Activated CD4-positive, alpha-beta T cell treated with anti-CD3 and anti-CD28 coated beads for 36 hours (primary cell): ENCODE data around the gene CD177. TPM values are rescaled to one million over a fixed set of nuclear protein-coding genes. Genes with fewer than 3 reads are reported as not detected.

Experiments used
- ATAC-seq: fragments of 200-7000 bp; cut with Tn5 transposase; one replicate; pipeline ENCODE4 v1.10.0; 2021; ENCODE audit warnings: mild to moderate bottlenecking, moderate library complexity
- CTCF ChIA-PET: fragments of 350-600 bp; sonication (Branson Sonifier 250); formaldehyde crosslinking; loops from one replicate; lab custom pipeline; 2021; ENCODE audit warnings: antibody characterized with exemption; lab: Charles Lee
- POLR2A ChIA-PET: fragments of 350-600 bp; sonication (Branson Sonifier 250); formaldehyde crosslinking; loops from one replicate; lab custom pipeline; 2021; ENCODE audit warnings: antibody characterized with exemption, inconsistent platforms; lab: Charles Lee
- DNase-seq: peaks from one replicate; pipeline ENCODE4 v3.0.0-alpha.2; 2020
- H3K27ac Mint-ChIP-seq: one replicate; pipeline ENCODE4 v1.8.0; 2021; ENCODE audit warnings: mixed read lengths
- H3K27me3 Mint-ChIP-seq: one replicate; pipeline ENCODE4 v1.8.0; 2021; ENCODE audit warnings: mixed read lengths
- H3K36me3 Mint-ChIP-seq: one replicate; pipeline ENCODE4 v1.8.0; 2021; ENCODE audit warnings: low read depth, mixed read lengths
- H3K4me1 Mint-ChIP-seq: one replicate; pipeline ENCODE4 v1.8.0; 2021; ENCODE audit warnings: mixed read lengths
- H3K4me3 Mint-ChIP-seq: one replicate; pipeline ENCODE4 v1.8.0; 2021; ENCODE audit warnings: mild to moderate bottlenecking, moderate library complexity, mixed read lengths
- H3K9me3 Mint-ChIP-seq: one replicate; pipeline ENCODE4 v1.8.0; 2021; ENCODE audit warnings: low read depth, mixed read lengths
- intact Hi-C, 2 experiments: fragments of 100-400 bp; cut with DNase I in 1 of 2; cut with micrococcal nuclease in 1 of 2; formaldehyde crosslinking; loops; one replicate each; pipeline versions ENCODE4 v1.14.2 to v1.15.1; 2022 to 2024; cut with DNase I, micrococcal nuclease
- total RNA-seq, 2 experiments: library from RNA; stranded (reverse); gene quantifications; one replicate each; pipeline ENCODE4 v1.2.3, GENCODE V29; 2021

Gene CD177
- total RNA-seq = not detected

DNA sequence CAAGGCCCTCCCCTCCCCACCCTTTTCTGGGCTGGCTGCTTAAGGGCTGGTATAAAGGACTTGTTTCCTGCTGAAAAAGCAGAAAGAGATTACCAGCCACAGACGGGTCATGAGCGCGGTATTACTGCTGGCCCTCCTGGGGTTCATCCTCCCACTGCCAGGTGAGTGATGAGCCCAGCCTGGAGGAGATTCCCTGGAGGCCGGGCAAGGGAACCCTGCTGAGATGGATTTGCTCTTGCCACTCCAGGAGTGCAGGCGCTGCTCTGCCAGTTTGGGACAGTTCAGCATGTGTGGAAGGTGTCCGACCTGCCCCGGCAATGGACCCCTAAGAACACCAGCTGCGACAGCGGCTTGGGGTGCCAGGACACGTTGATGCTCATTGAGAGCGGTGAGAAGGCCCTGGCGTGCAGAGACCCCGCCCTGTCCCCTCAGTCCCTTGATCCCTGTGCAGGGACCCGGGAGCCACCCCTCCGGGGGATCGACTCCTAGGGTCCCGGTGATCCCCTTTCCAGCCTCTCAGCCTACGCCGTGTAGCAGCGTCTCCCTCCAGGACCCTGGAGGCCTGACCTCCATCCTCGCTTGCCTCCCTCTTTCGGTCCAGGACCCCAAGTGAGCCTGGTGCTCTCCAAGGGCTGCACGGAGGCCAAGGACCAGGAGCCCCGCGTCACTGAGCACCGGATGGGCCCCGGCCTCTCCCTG lies at the start of gene CD177:
Gene CD177, plus strand, starts transcription at position 81 of the 699 bp plus-strand sequence. Its CDS starts 29 bp downstream, at position 110.
- no peak within 1 kb of the TSS for H3K4me3 Mint-ChIP-seq
- no peak within 1 kb of the TSS for H3K27ac Mint-ChIP-seq
- H3K36me3 Mint-ChIP-seq = no peaks in the 10 kb centered on the region
- H3K27me3 Mint-ChIP-seq = peaks cover 17% of the 10 kb centered on the region
- ChIA-PET POLR2A (no interaction called here), CTCF (no interaction called here)
- no peaks in the 10 kb centered on the region for H3K9me3 Mint-ChIP-seq
- intact Hi-C loops = no loop called here
- DNase-seq (no peak), ATAC-seq (no peak)
- H3K4me1 Mint-ChIP-seq = no peaks in the 10 kb centered on the region

GRCh38 chr19:43305642-43306041 lies 47.8 kb upstream of the CD177 start:
- Mint-ChIP-seq H3K36me3 (no peaks in the 10 kb centered on the region), H3K27me3 (peaks cover 26% of the 10 kb centered on the region), H3K4me3 (no peak overlapping the region), H3K9me3 (no peaks in the 10 kb centered on the region), H3K27ac (no peak overlapping the region), H3K4me1 (no peaks in the 10 kb centered on the region)
- ATAC-seq = no peak
- POLR2A ChIA-PET = no interaction called here
- peak; percentile 10 for DNase-seq
- intact Hi-C loops = no loop called here
- CTCF ChIA-PET = interaction anchor here (0.6 to 0.8 kb wide), 2 partner anchors 10 to 112 kb away, joined by 3 read pairs; no protein-coding TSS in a partner anchor

- no peak for DNase-seq
- ChIA-PET CTCF (no interaction called here), POLR2A (no interaction called here)
- Mint-ChIP-seq H3K27ac (no peak overlapping the region), H3K36me3 (no peaks in the 10 kb centered on the region), H3K4me1 (no peaks in the 10 kb centered on the region), H3K9me3 (no peaks in the 10 kb centered on the region), H3K27me3 (peaks cover 25% of the 10 kb centered on the region), H3K4me3 (no peak overlapping the region)
- no peak for ATAC-seq
- intact Hi-C loops = no loop called here
Measured at GRCh38 chr19:43306097-43306496, 47.4 kb upstream of the CD177 start.

DNA sequence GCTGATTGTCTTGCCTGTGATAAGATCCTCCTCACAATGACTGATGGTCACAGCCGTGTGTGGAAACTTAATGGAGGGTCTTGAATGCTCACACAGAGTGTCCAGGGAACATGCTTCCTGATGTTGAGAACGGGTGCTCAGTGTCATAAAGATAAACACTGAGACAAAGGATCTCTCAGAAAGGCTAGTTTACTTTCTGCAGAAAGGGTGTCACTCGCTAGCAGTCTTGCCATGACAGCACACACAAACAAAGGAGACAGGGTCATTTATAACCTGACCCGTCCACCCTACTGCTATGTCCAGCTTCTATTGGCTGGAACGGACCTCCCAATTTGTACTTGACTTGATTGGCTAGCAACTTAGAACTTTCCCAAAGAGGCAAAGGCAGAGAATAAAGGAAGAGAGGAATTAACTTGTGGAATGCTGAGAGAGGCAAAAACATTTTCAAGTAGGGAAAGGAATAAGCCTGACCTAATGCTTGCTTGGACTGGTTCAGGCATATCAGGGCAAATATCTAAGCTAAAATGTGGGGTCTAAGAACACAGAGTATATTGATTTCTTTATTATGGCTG lies 45.2 kb upstream of the CD177 start:
- ChIA-PET POLR2A (no interaction called here), CTCF (interaction anchor here (1.7 kb wide), 1 partner anchor 10 kb away, joined by 3 read pairs; no protein-coding TSS in a partner anchor)
- Mint-ChIP-seq H3K27me3 (peaks cover 15% of the 10 kb centered on the region), H3K4me1 (no peaks in the 10 kb centered on the region), H3K36me3 (no peaks in the 10 kb centered on the region), H3K9me3 (no peaks in the 10 kb centered on the region), H3K4me3 (no peak overlapping the region), H3K27ac (no peak overlapping the region)
- DNase-seq = no peak
- intact Hi-C loops = no loop called here
- ATAC-seq = no peak

DNA sequence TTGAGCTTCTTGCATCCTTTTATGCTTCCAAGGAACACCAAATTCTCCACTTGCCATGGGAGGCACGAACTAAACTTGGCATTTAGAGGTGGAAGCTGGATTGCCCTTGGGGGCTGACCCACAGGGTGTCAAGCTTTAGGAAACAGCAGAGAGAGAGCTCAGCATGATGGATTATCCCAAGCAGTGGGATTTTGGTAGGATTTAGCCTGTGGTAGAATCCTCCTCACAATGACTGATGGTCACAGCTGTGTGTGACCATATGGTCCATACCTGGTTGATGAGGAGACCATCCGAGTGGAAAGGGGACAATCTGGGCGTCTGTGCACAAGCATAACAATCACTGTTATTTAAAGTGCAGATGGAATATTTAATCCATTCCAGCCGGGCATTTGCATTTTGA lies 44.0 kb upstream of the CD177 start:
- Mint-ChIP-seq H3K4me3 (no peak overlapping the region), H3K27me3 (peaks cover 15% of the 10 kb centered on the region), H3K36me3 (no peaks in the 10 kb centered on the region), H3K4me1 (no peaks in the 10 kb centered on the region), H3K9me3 (no peaks in the 10 kb centered on the region), H3K27ac (no peak overlapping the region)
- ChIA-PET POLR2A (no interaction called here), CTCF (no interaction called here)
- ATAC-seq (no peak), DNase-seq (no peak)
- intact Hi-C loops = no loop called here

GRCh38 chr19:43310221-43310620 lies 43.3 kb upstream of the CD177 start:
- POLR2A ChIA-PET = no interaction called here
- no peaks in the 10 kb centered on the region for H3K4me1 Mint-ChIP-seq
- ATAC-seq = no peak
- CTCF ChIA-PET = interaction anchor here (0.5 to 1.0 kb wide), 2 partner anchors 115 to 843 kb away, joined by 3 to 4 read pairs; no protein-coding TSS in a partner anchor
- no peaks in the 10 kb centered on the region for H3K9me3 Mint-ChIP-seq
- no peak overlapping the region for H3K4me3 Mint-ChIP-seq
- no peaks in the 10 kb centered on the region for H3K36me3 Mint-ChIP-seq
- intact Hi-C loops = no loop called here
- H3K27ac Mint-ChIP-seq = no peak overlapping the region
- DNase-seq = no peak
- peaks cover 15% of the 10 kb centered on the region for H3K27me3 Mint-ChIP-seq

DNA sequence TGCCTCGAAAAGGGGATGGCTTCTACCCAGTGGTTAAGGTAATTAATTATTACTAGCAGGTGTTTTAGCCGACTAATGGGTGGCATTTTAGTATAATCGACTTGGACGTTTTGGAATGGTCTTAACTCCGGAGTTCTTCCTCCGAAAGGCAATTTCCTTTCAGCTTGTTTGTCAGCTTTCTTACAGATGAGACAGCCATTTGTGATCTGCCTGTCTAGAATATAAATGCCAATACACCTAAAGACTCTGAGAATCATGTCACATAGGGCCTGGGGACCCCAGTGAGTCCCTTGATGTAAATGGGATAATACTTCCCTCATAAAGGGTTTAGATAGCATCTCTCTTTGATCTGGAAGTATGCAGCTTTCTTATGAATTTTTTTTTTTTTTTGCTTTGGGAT lies 42.2 kb upstream of the CD177 start:
- Mint-ChIP-seq H3K27ac (no peak overlapping the region), H3K4me3 (no peak overlapping the region), H3K36me3 (no peaks in the 10 kb centered on the region), H3K27me3 (peaks cover 18% of the 10 kb centered on the region), H3K4me1 (no peaks in the 10 kb centered on the region), H3K9me3 (no peaks in the 10 kb centered on the region)
- no peak for DNase-seq
- ATAC-seq = no peak
- intact Hi-C loops = no loop called here
- CTCF ChIA-PET = interaction anchor here (0.7 to 1.0 kb wide), 3 partner anchors 114 to 674 kb away, joined by 3 to 4 read pairs (median 3); no protein-coding TSS in a partner anchor
- POLR2A ChIA-PET = no interaction called here

GRCh38 chr19:43311706-43312105 lies 41.8 kb upstream of the CD177 start:
- Mint-ChIP-seq H3K27ac (no peak overlapping the region), H3K4me3 (no peak overlapping the region), H3K27me3 (peaks cover 18% of the 10 kb centered on the region), H3K4me1 (no peaks in the 10 kb centered on the region), H3K36me3 (no peaks in the 10 kb centered on the region), H3K9me3 (no peaks in the 10 kb centered on the region)
- ATAC-seq (no peak), DNase-seq (no peak)
- CTCF ChIA-PET = interaction anchor here (0.8 kb wide), 1 partner anchor 673 kb away, joined by 3 read pairs; no protein-coding TSS in a partner anchor
- intact Hi-C loops = no loop called here
- POLR2A ChIA-PET = no interaction called here

- intact Hi-C loops = no loop called here
- Mint-ChIP-seq H3K27ac (no peak overlapping the region), H3K4me1 (no peaks in the 10 kb centered on the region), H3K27me3 (peaks cover 7% of the 10 kb centered on the region), H3K36me3 (no peaks in the 10 kb centered on the region), H3K4me3 (no peak overlapping the region), H3K9me3 (no peaks in the 10 kb centered on the region)
- CTCF ChIA-PET = interaction anchor here (0.6 kb wide), 1 partner anchor 386 kb away, joined by 3 read pairs; no protein-coding TSS in a partner anchor
- ATAC-seq = no peak
- POLR2A ChIA-PET = no interaction called here
- no peak for DNase-seq
Measured at GRCh38 chr19:43313711-43314495, 39.6 kb upstream of the CD177 start.

- H3K9me3 Mint-ChIP-seq = no peaks in the 10 kb centered on the region
- ATAC-seq = no peak
Measured at GRCh38 chr19:43315851-43316250, 37.6 kb upstream of the CD177 start.

GRCh38 chr19:43316591-43317319 lies 36.7 kb upstream of the CD177 start:
- CTCF ChIA-PET = no interaction called here
- Mint-ChIP-seq H3K9me3 (no peaks in the 10 kb centered on the region), H3K27ac (no peak overlapping the region), H3K4me3 (no peak overlapping the region), H3K4me1 (no peaks in the 10 kb centered on the region), H3K36me3 (no peaks in the 10 kb centered on the region), H3K27me3 (peaks cover 3% of the 10 kb centered on the region)
- POLR2A ChIA-PET = no interaction called here
- DNase-seq = no peak
- intact Hi-C loops = no loop called here
- ATAC-seq = no peak

More at GRCh38 chr19:43315851-43316250, 37.6 kb upstream of the CD177 start:
- Mint-ChIP-seq H3K27ac (no peak overlapping the region), H3K27me3 (peaks cover 3% of the 10 kb centered on the region), H3K4me3 (no peak overlapping the region), H3K36me3 (no peaks in the 10 kb centered on the region), H3K4me1 (no peaks in the 10 kb centered on the region)
- intact Hi-C loops = no loop called here
- ChIA-PET POLR2A (no interaction called here), CTCF (interaction anchor here (0.6 kb wide), 1 partner anchor 715 kb away, joined by 3 read pairs; no protein-coding TSS in a partner anchor)
- no peak for DNase-seq
